Smooth muscle cell (in vitro differentiated cells): ENCODE results near the gene FNBP1L. TPM values are rescaled to one million over a fixed set of nuclear protein-coding genes. Genes with fewer than 3 reads are reported as not detected.

Experiments used
- DNase-seq: peaks from one replicate; lab custom pipeline; 2025; ENCODE audit not compliant: unreplicated experiment; lab: John Stamatoyannopoulos, UW
- H2AFZ ChIP-seq: fragments of 200-600 bp; sonication (generic); 2 replicates; pipeline ENCODE4 v1.6.0; 2016; ENCODE audit warnings: antibody characterized with exemption, low read depth, mild to moderate bottlenecking
- H3F3A ChIP-seq: fragments of 200-600 bp; sonication (generic); 2 replicates; pipeline ENCODE4 v1.6.0; 2017; ENCODE audit warnings: antibody characterized with exemption, low read depth
- H3K27ac ChIP-seq: fragments of 200-600 bp; sonication (generic); 2 replicates; pipeline ENCODE4 v1.5.1; 2016; ENCODE audit warnings: low read depth, mild to moderate bottlenecking
- H3K27me3 ChIP-seq: fragments of 200-600 bp; sonication (generic); 2 replicates; pipeline ENCODE4 v1.6.1; 2016; ENCODE audit warnings: low read depth, mild to moderate bottlenecking
- H3K36me3 ChIP-seq: fragments of 200-600 bp; sonication (generic); 2 replicates; pipeline ENCODE4 v1.5.1; 2016; ENCODE audit warnings: low read depth
- H3K4me1 ChIP-seq: fragments of 200-600 bp; sonication (generic); 2 replicates; pipeline ENCODE4 v1.5.1; 2016; ENCODE audit warnings: low read depth
- H3K4me2 ChIP-seq: fragments of 200-600 bp; sonication (generic); 2 replicates; pipeline ENCODE4 v1.6.0; 2016; ENCODE audit warnings: mild to moderate bottlenecking
- H3K4me3 ChIP-seq: fragments of 200-600 bp; sonication (generic); 2 replicates; pipeline ENCODE4 v1.5.1; 2016; ENCODE audit warnings: mild to moderate bottlenecking
- H3K79me2 ChIP-seq: fragments of 200-600 bp; sonication (generic); 2 replicates; pipeline ENCODE4 v1.6.0; 2016; ENCODE audit warnings: low read depth, mild to moderate bottlenecking
- H3K9ac ChIP-seq: fragments of 200-600 bp; sonication (generic); 2 replicates; pipeline ENCODE4 v1.6.0; 2016; ENCODE audit warnings: low read depth
- H3K9me3 ChIP-seq: fragments of 200-600 bp; sonication (generic); replicated peaks from 2 replicates; pipeline ENCODE4 v1.5.1; 2016; ENCODE audit warnings: low read depth
- H4K20me1 ChIP-seq: fragments of 200-600 bp; sonication (generic); 2 replicates; pipeline ENCODE4 v1.6.0; 2016; ENCODE audit warnings: low read depth
- CTCF ChIP-seq: fragments of 200-600 bp; sonication (generic); IDR thresholded peaks from 2 replicates; pipeline ENCODE4 v1.5.1; 2017; ENCODE audit warnings: borderline replicate concordance, mild to moderate bottlenecking, antibody characterized with exemption; ENCODE audit not compliant: insufficient read depth, poor library complexity, severe bottlenecking
- WGBS: methylation state at CpG from one replicate; pipeline ENCODE4 v1.1.7; 2016; ENCODE audit warnings: low lambda C conversion rate; 5-methylcytosine and 5-hydroxymethylcytosine counted together
- polyA plus RNA-seq: library from polyadenylated mRNA; unstranded; fragments of >200 nt; fragmentation: Nextera tagmentation; extraction: Ambion mirVana; gene quantifications from 2 replicates; pipeline ENCODE4 v1.2.1, GENCODE V29; 2016
- total RNA-seq: library from RNA; depleted of rRNA; stranded (reverse); fragments of >200 nt; gene quantifications from 2 replicates; pipeline ENCODE4 v1.2.3, GENCODE V29; 2014

The FNBP1L gene
- total and polyA plus RNA-seq, 2 experiments from 2014 or later: 18.7 to 60.4 TPM

GRCh38 chr1:93489756-93490155 lies 41.8 kb downstream of the FNBP1L start:
- TF ChIP-seq CTCF: no peak
- Histone ChIP-seq H3K4me1 (no peaks in the 10 kb centered on the region), H3K9me3 (no peaks in the 10 kb centered on the region), H4K20me1 (peaks cover 98% of the 10 kb centered on the region), H3K9ac (no peak overlapping the region), H3K27ac (no peak overlapping the region), H3K27me3 (no peaks in the 10 kb centered on the region), H3F3A (peaks cover 5% of the 10 kb centered on the region), H3K4me2 (no peak overlapping the region), H3K4me3 (no peak overlapping the region), H2AFZ (no peak overlapping the region), H3K36me3 (no peaks in the 10 kb centered on the region), H3K79me2 (peaks cover 99% of the 10 kb centered on the region)
- no peak for DNase-seq

- DNase-seq: no peak
- Histone ChIP-seq H3K4me1 (no peaks in the 10 kb centered on the region), H2AFZ (no peak overlapping the region), H3K9ac (no peak overlapping the region), H3K27ac (no peak overlapping the region), H3K79me2 (peaks cover 99% of the 10 kb centered on the region), H3K4me3 (no peak overlapping the region), H3K9me3 (no peaks in the 10 kb centered on the region), H3K27me3 (no peaks in the 10 kb centered on the region), H3F3A (peaks cover 5% of the 10 kb centered on the region), H3K36me3 (no peaks in the 10 kb centered on the region), H3K4me2 (no peak overlapping the region), H4K20me1 (peaks cover 98% of the 10 kb centered on the region)
- no peak for TF ChIP-seq CTCF
Measured at GRCh38 chr1:93490357-93490756, 42.4 kb downstream of the FNBP1L start.

GRCh38 chr1:93495911-93496310 lies 48.0 kb downstream of the FNBP1L start:
- Histone ChIP-seq H3K4me2 (no peak overlapping the region), H2AFZ (no peak overlapping the region), H3K4me1 (no peaks in the 10 kb centered on the region), H3K9me3 (no peaks in the 10 kb centered on the region), H3K27ac (no peak overlapping the region), H3K4me3 (no peak overlapping the region), H3K27me3 (no peaks in the 10 kb centered on the region), H4K20me1 (peaks cover 94% of the 10 kb centered on the region), H3K9ac (no peak overlapping the region), H3K36me3 (no peaks in the 10 kb centered on the region), H3K79me2 (peaks cover 99% of the 10 kb centered on the region), H3F3A (no peaks in the 10 kb centered on the region)
- WGBS: 97% methylated on average over 1 of the region's 1 CpG
- DNase-seq: no peak
- TF ChIP-seq CTCF: no peak

GRCh38 chr1:93496520-93496919 lies 48.6 kb downstream of the FNBP1L start:
- no peak overlapping the region for H2AFZ ChIP-seq
- no peaks in the 10 kb centered on the region for H3F3A ChIP-seq
- DNase-seq: no peak
- H4K20me1 ChIP-seq: peaks cover 89% of the 10 kb centered on the region
- no peaks in the 10 kb centered on the region for H3K27me3 ChIP-seq
- no peaks in the 10 kb centered on the region for H3K36me3 ChIP-seq
- no peak overlapping the region for H3K9ac ChIP-seq
- H3K9me3 ChIP-seq: no peaks in the 10 kb centered on the region
- no peaks in the 10 kb centered on the region for H3K4me1 ChIP-seq
- no peak overlapping the region for H3K4me3 ChIP-seq
- no peak overlapping the region for H3K4me2 ChIP-seq
- WGBS: 98% methylated on average over 4 of the region's 4 CpGs
- peaks cover 96% of the 10 kb centered on the region for H3K79me2 ChIP-seq
- no peak overlapping the region for H3K27ac ChIP-seq
- no peak for TF ChIP-seq CTCF
